Muscle layer of duodenum (tissue), 2 donors: Measurements from ENCODE around the gene RGS5.
A peak's percentile ranks its signal among the peaks of the same experiment; 100 is the strongest.
"Not testable (repeated sequence)": the region's sequence is repeated elsewhere in the genome, so short reads cannot be mapped to it uniquely, and the experiment has no call there.

Experiments used
- H3K27ac ChIP-seq: one replicate; pipeline ENCODE4 v1.7.0; 2013; ENCODE audit warnings: mild to moderate bottlenecking, low read length
- H3K27me3 ChIP-seq: one replicate; pipeline ENCODE4 v1.7.0; 2013; ENCODE audit warnings: low read depth, mild to moderate bottlenecking, control low read depth, low read length
- H3K36me3 ChIP-seq, 2 donors: one replicate each; pipeline ENCODE4 v1.7.0; 2013; ENCODE audit warnings: low read length in 2 of 2, control low read depth in 1 of 2, mild to moderate bottlenecking in 1 of 2; ENCODE audit not compliant: insufficient read depth in 2 of 2, control insufficient read depth in 1 of 2
- H3K4me1 ChIP-seq, 2 donors: one replicate each; pipeline ENCODE4 v1.7.0; 2013; ENCODE audit warnings: low read length in 2 of 2, mild to moderate bottlenecking in 2 of 2, control low read depth in 1 of 2, moderate library complexity in 1 of 2; ENCODE audit not compliant: insufficient read depth in 2 of 2, control insufficient read depth in 1 of 2
- H3K4me3 ChIP-seq, 2 donors: one replicate each; pipeline ENCODE4 v1.7.0; 2013; ENCODE audit warnings: low read length in 2 of 2, low read depth in 1 of 2, mild to moderate bottlenecking in 1 of 2
- H3K9me3 ChIP-seq, 2 donors: one replicate each; pipeline ENCODE4 v1.7.0; 2013; ENCODE audit warnings: low read length in 2 of 2, control low read depth in 1 of 2, mild to moderate bottlenecking in 1 of 2; ENCODE audit not compliant: control insufficient read depth in 1 of 2
- donor health status: healthy.

RGS5 gene, protein sequence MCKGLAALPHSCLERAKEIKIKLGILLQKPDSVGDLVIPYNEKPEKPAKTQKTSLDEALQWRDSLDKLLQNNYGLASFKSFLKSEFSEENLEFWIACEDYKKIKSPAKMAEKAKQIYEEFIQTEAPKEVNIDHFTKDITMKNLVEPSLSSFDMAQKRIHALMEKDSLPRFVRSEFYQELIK

DNA sequence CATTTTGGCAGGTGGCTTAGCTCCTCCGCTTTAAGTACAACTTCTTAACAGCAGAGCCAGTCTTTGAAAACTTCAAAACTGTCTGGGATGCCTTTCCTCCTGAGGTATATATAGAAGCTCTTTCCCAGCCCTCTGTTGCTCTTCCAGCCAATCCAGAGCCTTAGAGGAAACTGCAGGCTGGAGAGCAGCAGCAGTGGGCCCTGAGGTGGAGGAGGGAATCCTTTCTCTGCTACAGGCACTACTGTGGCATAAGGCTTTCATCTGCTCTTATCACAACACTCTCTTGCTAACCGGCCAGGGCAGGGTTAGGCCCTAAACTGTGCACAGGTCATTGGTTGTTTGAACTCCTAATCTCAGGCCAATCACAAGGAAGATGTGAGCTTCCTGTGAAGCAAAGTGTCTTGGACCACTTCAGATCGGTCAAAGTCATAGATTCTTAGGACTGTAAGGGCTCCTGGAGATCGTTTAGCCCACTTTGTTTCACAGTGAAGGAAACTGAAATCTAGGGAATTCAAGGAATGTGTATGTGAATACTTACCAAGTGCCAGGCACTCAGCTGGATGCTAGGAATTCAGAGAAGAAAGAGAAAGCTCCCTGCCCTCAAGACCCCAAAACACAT is at the start of gene RGS5:
RGS5 (minus strand) TSS at position 84 of the 619 bp plus-strand sequence; CDS start at position 3, 81 bp downstream.
- Histone ChIP-seq H3K9me3 (no peaks in the 10 kb centered on the region), H3K36me3 (no peaks in the 10 kb centered on the region), H3K27me3 (no peaks in the 10 kb centered on the region), H3K4me1 (peaks cover 0 to 4% of the 10 kb centered on the region in 2 donors), H3K27ac (peak within 1 kb of the TSS; percentile 74), H3K4me3 (peak within 1 kb of the TSS; percentile 56 to 68)

DNA sequence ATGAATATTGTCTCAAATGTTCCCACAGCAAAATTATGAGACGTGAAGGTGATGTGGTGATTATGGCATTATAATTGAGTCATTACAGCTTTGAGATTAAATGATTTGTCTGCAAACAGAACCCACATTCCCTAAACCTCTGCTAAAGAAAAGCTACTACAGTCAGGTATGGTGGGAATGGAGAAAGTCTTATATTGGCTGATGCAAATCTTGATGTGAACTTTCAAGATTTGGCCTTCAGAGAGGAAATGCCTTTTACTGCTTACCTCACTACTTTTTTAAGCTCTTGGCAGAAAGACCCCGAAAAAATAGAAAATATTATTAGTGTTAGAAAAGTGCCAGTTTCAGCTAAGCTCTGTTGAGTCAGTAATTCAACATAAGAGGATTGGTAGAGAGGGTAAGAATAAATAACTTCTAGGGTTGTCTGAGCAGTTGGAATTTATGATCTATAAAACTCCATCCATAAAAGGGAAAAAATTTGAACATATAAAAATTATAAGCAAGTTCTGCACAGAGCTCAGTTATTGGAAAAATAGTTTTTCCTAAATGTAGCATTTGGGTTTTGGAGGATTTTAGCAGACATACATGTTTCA is 47.8 kb upstream of the RGS5 start:
- H3K27ac ChIP-seq = no peak overlapping the region
- no peaks in the 10 kb centered on the region for H3K9me3 ChIP-seq
- no peaks in the 10 kb centered on the region for H3K36me3 ChIP-seq
- no peaks in the 10 kb centered on the region for H3K27me3 ChIP-seq
- H3K4me1 ChIP-seq = no peaks in the 10 kb centered on the region
- no peak overlapping the region for H3K4me3 ChIP-seq

DNA sequence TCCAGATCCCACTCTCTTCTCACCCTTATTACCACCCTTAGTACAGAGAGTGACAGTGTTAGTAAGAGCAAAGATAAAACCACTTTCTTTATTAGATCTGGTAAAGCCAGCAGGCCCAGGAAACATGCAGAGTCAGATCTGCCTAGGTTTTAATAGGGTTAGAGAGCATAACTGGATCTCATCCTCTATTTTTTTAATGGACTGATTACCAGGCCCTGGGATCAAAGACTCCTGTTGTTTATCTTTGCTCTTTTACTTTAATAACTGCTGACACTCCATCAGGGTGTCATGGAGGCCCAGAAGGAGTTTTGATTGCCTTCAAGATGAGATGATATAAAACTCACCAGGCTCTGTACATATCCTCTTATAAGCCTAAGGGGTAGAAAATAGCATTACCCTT is 45.3 kb upstream of the RGS5 start:
- no peaks in the 10 kb centered on the region for H3K9me3 ChIP-seq
- H3K4me3 ChIP-seq = no peak overlapping the region
- H3K27ac ChIP-seq = no peak overlapping the region
- no peaks in the 10 kb centered on the region for H3K4me1 ChIP-seq
- H3K36me3 ChIP-seq = no peaks in the 10 kb centered on the region
- no peaks in the 10 kb centered on the region for H3K27me3 ChIP-seq

DNA sequence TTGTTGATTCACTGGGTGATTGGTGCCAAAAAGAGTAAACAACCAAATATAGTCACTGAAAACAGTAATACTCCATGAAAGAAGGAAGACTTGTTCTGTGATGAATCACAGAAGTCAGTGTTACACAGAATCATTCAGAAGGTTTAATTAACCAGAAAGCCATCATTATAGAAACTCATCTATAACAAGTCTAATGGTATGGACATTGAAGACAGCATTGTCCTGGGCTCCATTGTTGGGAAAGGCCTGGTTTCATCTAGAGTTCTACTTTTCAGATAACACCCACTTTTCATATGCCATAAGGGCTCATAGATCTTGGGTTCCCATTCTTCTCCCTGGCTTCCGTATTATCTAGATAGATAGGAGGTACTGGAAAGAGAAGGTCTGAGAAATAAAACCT is 41.9 kb upstream of the RGS5 start:
- H3K4me1 ChIP-seq, H3K27ac ChIP-seq, H3K9me3 ChIP-seq, H3K4me3 ChIP-seq, H3K27me3 ChIP-seq, H3K36me3 ChIP-seq: not testable (repeated sequence)

DNA sequence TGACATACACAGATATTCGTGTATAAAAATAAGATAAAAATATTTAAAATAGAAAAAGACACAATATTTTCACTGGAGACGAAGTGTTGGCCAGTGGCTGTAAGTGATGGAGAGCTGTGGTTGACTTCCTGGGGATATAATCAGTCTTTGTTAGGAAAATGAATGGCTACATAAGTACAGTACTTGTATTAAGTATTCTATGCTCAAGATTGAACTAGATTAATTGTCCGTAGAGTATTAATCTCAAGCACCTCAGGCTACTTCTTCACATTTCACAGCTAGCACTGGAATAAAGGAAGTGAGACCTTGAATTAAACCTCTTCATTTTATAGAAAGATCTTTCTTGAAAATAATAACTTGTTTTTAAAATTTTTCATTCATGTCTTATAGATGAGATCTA is 39.0 kb upstream of the RGS5 start:
- Histone ChIP-seq H3K27ac (no peak overlapping the region), H3K36me3 (no peaks in the 10 kb centered on the region), H3K27me3 (no peaks in the 10 kb centered on the region), H3K4me1 (no peaks in the 10 kb centered on the region), H3K9me3 (no peaks in the 10 kb centered on the region), H3K4me3 (no peak overlapping the region)

DNA sequence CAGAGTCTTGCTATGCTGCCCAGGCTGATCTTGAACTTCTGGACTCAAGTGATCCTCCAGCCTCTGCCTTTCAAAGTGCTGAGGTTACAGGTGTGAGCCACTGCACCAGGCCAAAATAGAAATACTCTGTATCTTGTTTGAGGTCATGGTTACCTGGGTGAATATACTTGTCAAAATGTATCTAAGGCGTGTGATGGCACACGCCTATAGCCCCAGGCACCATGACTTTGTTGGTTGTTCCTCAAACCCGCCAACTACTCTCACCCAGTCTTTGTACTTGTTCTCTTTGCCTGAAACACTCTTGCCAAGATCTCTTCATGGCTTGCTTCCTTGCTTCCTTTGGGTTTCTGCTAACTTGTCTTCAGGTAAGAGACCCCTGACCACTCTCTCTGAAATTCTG is 38.0 kb upstream of the RGS5 start:
- H3K4me1 ChIP-seq = no peaks in the 10 kb centered on the region
- H3K27ac ChIP-seq = no peak overlapping the region
- H3K4me3 ChIP-seq = no peak overlapping the region
- H3K36me3 ChIP-seq = no peaks in the 10 kb centered on the region
- H3K9me3 ChIP-seq = no peaks in the 10 kb centered on the region
- H3K27me3 ChIP-seq = no peaks in the 10 kb centered on the region

DNA sequence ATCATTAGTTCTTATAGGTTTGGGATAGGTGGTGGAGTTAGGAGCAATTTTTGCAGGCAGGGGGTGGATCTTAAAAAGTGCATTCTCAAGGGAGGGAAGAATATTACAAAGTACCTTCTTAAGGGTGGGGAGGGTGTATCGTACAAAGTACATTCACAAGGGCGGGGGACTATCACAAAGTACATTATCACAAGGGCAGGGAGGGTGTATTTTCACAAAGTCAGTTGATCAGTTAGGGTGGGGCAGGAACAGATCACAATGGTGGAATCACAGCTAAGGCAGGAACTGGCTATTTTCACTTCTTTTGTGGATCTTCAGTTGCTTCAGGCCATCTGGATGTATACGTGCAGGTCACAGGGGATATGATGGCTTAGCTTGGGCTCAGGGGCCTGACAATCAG is 30.9 kb upstream of the RGS5 start:
- H3K27ac ChIP-seq, H3K27me3 ChIP-seq, H3K9me3 ChIP-seq, H3K4me1 ChIP-seq, H3K36me3 ChIP-seq, H3K4me3 ChIP-seq: not testable (repeated sequence)

DNA sequence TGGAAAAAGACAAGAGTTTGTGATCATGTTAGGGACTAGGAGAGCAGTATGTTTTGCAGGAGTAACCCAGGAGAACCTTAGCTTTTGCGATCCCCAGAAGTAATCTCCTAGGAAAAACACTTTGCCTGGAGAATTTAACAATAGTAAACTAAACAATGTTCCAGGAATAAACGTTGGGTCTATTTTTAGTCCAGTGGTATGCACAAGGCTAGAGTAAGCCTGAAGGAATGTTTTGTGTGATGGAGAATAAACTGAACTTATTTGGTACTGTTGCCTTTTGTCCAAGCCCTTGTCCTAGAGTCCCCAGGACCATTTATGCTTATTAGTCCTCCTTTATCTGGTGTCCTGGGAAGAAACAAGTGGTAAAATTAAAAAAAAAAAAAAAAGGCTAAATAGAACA is 28.7 kb upstream of the RGS5 start:
- Histone ChIP-seq H3K9me3 (no peaks in the 10 kb centered on the region), H3K36me3 (no peaks in the 10 kb centered on the region), H3K27me3 (no peaks in the 10 kb centered on the region), H3K27ac (peak overlapping the region; percentile 55), H3K4me3 (no peak overlapping the region), H3K4me1 (no peaks in the 10 kb centered on the region)

DNA sequence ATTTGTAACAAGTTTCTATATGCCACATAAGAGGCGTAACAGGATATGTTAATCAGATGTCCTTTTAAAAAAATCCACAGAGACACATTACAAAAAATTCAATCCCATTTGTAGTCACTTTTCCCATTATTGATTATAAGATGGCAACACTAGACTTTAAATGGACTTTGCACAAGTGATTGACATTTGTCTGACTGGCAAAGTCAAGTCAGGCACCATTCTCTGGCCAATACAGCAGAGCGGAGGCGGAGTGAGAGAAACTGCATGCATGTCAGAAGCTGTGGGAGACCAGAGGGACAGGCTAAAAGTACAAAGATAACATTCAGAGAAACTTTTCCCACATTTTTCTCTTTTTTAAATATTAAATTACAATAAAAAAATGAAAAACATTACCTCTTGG is 28.1 kb upstream of the RGS5 start:
- no peaks in the 10 kb centered on the region for H3K4me1 ChIP-seq

DNA sequence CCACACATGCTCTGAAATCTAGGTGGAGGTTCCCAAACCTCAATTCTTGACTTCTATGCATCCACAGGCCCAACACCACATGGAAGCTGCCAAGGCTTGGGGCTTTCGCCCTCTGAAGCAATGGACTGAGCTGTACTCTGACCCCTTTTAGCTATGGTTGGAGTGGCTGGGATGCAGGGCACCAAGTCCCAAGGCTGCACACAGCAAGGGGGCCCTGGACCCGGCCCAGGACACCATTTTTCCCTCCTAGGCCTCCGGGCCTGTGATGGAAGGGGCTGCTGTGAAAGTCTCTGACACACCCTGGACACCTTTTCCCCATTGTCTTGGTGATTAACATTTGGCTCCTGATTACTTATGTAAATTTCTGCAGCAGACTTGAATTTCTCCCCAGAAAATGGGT is 25.6 kb upstream of the RGS5 start:
- H3K9me3 ChIP-seq, H3K27ac ChIP-seq: not testable (repeated sequence)

More for the DNA sequence above, 28.1 kb upstream of the RGS5 start:
- Histone ChIP-seq H3K9me3 (no peaks in the 10 kb centered on the region), H3K27ac (no peak overlapping the region), H3K36me3 (no peaks in the 10 kb centered on the region), H3K27me3 (no peaks in the 10 kb centered on the region), H3K4me3 (no peak overlapping the region)

DNA sequence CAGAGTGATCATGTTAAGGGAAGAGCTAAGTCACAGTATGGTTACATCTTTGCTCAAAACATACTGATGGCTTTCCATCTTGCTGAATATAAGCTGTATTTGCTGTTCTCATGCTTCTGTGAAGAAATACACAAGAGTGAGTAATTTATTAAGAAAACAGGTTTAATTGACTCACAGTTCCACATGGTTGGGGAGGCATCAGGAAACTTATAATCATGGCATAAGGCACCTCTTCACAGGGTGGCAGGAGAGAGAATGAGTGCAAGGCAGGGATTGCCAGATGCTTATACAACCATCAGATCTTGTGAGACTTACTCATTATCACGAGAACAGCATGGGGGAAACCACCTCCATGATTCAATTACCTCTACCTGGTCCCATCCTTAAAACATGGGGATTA is 24.4 kb upstream of the RGS5 start:
- Histone ChIP-seq H3K36me3 (no peaks in the 10 kb centered on the region), H3K4me1 (no peaks in the 10 kb centered on the region), H3K27me3 (no peaks in the 10 kb centered on the region), H3K9me3 (no peaks in the 10 kb centered on the region), H3K27ac (no peak overlapping the region), H3K4me3 (no peak overlapping the region)

More for the DNA sequence above, 25.6 kb upstream of the RGS5 start:
- not testable (repeated sequence) for H3K4me1 ChIP-seq, H3K36me3 ChIP-seq, H3K27me3 ChIP-seq, H3K4me3 ChIP-seq

DNA sequence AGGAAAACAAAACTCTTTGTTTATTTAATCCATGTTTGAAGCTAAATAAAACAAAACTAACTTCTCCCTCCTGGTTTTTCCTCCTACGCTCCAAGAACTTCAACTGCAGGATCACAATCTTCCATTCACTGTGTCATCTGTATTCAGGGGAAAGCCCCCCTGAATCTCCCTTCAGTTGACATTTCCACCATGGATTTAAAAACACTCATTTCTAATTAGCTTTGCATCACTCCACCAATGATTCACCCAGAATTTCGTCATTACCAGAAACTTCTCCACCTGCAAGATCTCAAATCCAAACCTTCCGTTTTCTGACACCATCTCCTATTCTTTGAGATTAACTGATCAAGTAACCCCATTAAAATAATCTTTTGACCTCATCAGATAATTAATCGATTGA is 10.9 kb upstream of the RGS5 start:
- Histone ChIP-seq H3K9me3 (no peaks in the 10 kb centered on the region), H3K4me1 (no peaks in the 10 kb centered on the region), H3K27ac (no peak overlapping the region), H3K4me3 (no peak overlapping the region), H3K36me3 (no peaks in the 10 kb centered on the region), H3K27me3 (no peaks in the 10 kb centered on the region)
